Measurements from ENCODE around the gene C11orf68.

- TF ChIP-seq CTCF (IDR thresholded peaks at IDR 0.05) (no peak), EZH2phosphoT487 (IDR thresholded peaks at IDR 0.05) (no peak), EZH2 (IDR thresholded peaks at IDR 0.05) (no peak)
Measured at GRCh38 chr11:65967329-65967934, 48.6 kb upstream of the C11orf68 start.

Data from neural progenitor cell (in vitro differentiated cells).